Skeletal muscle tissue (tissue), 4 donors: ENCODE measurements around the gene CHRNA4. TPM values are rescaled to one million over a fixed set of nuclear protein-coding genes. Genes with fewer than 3 reads are reported as not detected.

Source experiments
- H3K27ac ChIP-seq: one replicate; pipeline ENCODE4 v1.7.0; 2013; ENCODE audit warnings: mild to moderate bottlenecking, low read depth, low read length, inconsistent platforms
- H3K27me3 ChIP-seq, 3 donors: one replicate each; pipeline ENCODE4 v1.7.0; 2013; ENCODE audit warnings: low read length in 3 of 3; ENCODE audit not compliant: control insufficient read depth in 3 of 3, insufficient read depth in 3 of 3
- H3K36me3 ChIP-seq, 3 donors: one replicate each; pipeline ENCODE4 v1.7.0; 2013; ENCODE audit warnings: low read length in 3 of 3; ENCODE audit not compliant: control insufficient read depth in 3 of 3, insufficient read depth in 3 of 3
- H3K4me1 ChIP-seq, 3 donors: one replicate each; pipeline ENCODE4 v1.7.0; 2013; ENCODE audit warnings: low read length in 3 of 3, mild to moderate bottlenecking in 3 of 3; ENCODE audit not compliant: control insufficient read depth in 3 of 3, insufficient read depth in 3 of 3
- H3K4me3 ChIP-seq, 3 donors: one replicate each; pipeline ENCODE4 v1.7.0; 2013; ENCODE audit warnings: low read length in 3 of 3
- H3K9ac ChIP-seq, 3 donors: one replicate each; pipeline ENCODE4 v1.7.0; 2013; ENCODE audit warnings: low read length in 3 of 3, mild to moderate bottlenecking in 3 of 3, moderate library complexity in 2 of 3, low read depth in 1 of 3
- H3K9me3 ChIP-seq, 3 donors: one replicate each; pipeline ENCODE4 v1.7.0; 2013; ENCODE audit warnings: low read length in 3 of 3; ENCODE audit not compliant: control insufficient read depth in 3 of 3
- total RNA-seq: library from RNA; depleted of rRNA; stranded (reverse); fragments of >200 nt; gene quantifications from one replicate; pipeline ENCODE4 v1.2.3, GENCODE V29; 2014
- donor health status: Osteomylitis.

CHRNA4 gene
- total RNA-seq, 1 donor from 2014 or later = 0.52 TPM

DNA sequence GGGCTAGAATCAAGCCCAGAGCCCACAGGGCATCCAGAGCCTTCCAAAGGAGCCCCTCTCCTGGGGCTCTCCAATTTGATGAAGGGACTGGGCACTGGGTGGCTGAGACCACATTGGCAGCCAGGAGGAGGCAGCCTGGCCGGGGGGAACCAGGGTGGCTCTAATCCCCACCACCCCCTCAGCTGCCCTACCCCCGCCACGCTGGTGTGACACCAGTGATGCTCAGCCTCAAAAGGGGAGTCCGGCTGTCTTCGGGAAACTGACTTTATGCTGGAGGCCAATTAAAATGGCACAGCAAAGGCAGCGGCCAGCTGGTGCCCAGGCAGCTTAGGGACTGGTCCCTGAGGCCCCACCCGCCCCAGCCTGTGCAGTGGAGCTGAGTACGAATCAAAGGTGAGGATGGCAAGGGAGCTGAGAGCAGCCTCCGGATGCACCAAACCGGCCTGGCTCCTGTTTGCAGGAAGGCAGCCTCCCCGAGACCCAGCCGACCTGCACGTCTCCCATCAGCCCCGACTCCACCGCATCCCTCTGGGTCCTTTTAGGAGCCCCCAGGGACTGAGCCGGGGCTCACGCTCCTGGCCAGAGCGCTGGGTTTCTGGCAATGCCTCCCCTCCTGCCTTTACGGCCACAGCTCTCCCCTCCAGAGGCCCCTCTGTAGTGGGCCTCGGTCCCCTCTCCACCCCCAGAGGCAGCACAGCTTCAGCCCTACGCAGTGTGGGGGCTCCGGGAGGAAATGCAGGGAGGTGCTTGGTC lies 28.5 kb downstream of the CHRNA4 start:
- Histone ChIP-seq H3K27ac (no peak overlapping the region), H3K9me3 (no peaks in the 10 kb centered on the region), H3K4me3 (no peak overlapping the region), H3K36me3 (no peaks in the 10 kb centered on the region), H3K4me1 (no peaks in the 10 kb centered on the region), H3K27me3 (peaks cover 59 to 78% (median 66%) of the 10 kb centered on the region in 3 donors), H3K9ac (no peak overlapping the region)

DNA sequence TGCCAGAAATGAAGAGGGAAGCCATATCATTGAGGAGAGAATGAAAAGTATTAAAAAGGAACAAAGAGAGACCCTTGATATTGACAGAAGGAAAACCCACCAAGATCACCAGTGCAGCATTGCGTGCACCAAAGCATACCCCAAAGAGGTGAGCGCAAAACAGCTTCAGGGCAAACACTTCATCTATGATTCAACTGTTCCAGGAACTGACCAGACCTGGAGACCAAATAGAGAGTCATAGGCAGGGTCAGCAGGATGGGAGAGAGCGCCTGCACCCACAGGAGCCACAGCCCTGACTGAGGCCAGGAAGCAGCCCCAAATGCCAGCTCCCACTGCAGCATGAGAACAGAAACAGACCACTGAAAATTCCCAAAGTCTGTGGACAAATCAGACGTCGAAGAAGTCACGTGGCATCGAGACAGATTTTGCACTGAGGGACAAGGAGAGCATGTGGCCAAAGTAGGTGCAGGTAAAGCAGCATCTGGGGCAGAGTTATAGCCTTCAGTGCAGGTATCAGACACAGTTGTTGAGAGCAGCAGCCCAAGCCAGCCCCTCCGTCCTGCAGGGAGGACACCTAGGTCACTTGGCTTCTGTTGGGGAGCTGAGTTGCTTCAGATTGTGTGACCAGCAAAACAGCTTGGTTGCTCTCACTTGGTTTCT lies 29.3 kb downstream of the CHRNA4 start:
- no peak overlapping the region for H3K4me3 ChIP-seq
- no peaks in the 10 kb centered on the region for H3K36me3 ChIP-seq
- H3K27me3 ChIP-seq = peaks cover 57 to 76% (median 61%) of the 10 kb centered on the region in 3 donors
- no peak overlapping the region for H3K27ac ChIP-seq
- H3K4me1 ChIP-seq = no peaks in the 10 kb centered on the region
- H3K9me3 ChIP-seq = no peaks in the 10 kb centered on the region
- no peak overlapping the region for H3K9ac ChIP-seq

GRCh38 chr20:63330940-63331339 lies 30.2 kb downstream of the CHRNA4 start:
- H3K4me3 ChIP-seq = no peak overlapping the region
- H3K9ac ChIP-seq = no peak overlapping the region
- no peaks in the 10 kb centered on the region for H3K9me3 ChIP-seq
- no peaks in the 10 kb centered on the region for H3K4me1 ChIP-seq
- no peaks in the 10 kb centered on the region for H3K36me3 ChIP-seq
- H3K27me3 ChIP-seq = peaks cover 52 to 78% (median 59%) of the 10 kb centered on the region in 3 donors
- H3K27ac ChIP-seq = no peak overlapping the region

GRCh38 chr20:63330084-63330760 lies 30.9 kb downstream of the CHRNA4 start:
- H3K9ac ChIP-seq = no peak overlapping the region
- H3K4me3 ChIP-seq = no peak overlapping the region
- H3K9me3 ChIP-seq = no peaks in the 10 kb centered on the region
- peaks cover 45 to 74% (median 52%) of the 10 kb centered on the region in 3 donors for H3K27me3 ChIP-seq
- H3K27ac ChIP-seq = no peak overlapping the region
- H3K36me3 ChIP-seq = no peaks in the 10 kb centered on the region
- H3K4me1 ChIP-seq = no peaks in the 10 kb centered on the region

DNA sequence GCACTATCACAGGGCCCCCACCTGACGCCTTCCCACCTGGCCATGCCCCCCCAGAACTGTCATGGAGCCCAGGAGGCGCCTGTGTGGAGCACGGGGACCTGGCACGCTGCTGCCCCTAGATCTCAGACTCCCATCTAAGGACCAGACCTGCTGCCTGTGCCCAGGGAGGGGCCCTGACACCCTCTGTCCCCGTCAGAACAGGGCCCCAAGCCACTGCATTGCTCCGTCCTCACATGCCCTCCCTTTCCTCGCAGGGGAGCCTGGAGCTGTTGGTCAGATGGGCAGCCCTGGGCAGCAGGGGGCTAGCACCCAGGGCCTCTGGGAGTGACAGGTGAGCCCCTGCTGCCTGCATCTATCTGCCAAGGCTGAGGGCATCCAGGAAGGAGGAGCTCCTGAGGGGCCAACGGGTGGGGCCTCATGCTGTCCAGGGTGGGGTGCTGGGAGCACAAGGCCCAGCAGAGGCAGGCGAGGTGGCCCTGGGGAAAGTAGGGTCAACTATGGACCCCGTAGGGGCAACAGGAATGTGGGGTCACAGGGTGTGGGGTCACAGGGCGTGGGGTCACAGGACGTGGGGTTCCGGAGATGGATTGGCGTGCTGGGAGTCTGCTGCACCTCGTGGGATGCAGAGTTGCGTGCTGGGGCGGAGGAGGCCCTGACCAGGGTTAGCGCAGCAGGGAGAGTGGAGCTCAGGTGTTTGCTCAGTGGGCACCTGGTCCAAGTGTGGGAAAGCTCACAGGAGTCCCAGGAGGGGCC lies 31.6 kb downstream of the CHRNA4 start:
- no peaks in the 10 kb centered on the region for H3K9me3 ChIP-seq
- no peaks in the 10 kb centered on the region for H3K4me1 ChIP-seq
- H3K27ac ChIP-seq = no peak overlapping the region
- H3K36me3 ChIP-seq = no peaks in the 10 kb centered on the region
- no peak overlapping the region for H3K9ac ChIP-seq
- H3K4me3 ChIP-seq = no peak overlapping the region
- H3K27me3 ChIP-seq = peaks cover 41 to 73% (median 50%) of the 10 kb centered on the region in 3 donors

DNA sequence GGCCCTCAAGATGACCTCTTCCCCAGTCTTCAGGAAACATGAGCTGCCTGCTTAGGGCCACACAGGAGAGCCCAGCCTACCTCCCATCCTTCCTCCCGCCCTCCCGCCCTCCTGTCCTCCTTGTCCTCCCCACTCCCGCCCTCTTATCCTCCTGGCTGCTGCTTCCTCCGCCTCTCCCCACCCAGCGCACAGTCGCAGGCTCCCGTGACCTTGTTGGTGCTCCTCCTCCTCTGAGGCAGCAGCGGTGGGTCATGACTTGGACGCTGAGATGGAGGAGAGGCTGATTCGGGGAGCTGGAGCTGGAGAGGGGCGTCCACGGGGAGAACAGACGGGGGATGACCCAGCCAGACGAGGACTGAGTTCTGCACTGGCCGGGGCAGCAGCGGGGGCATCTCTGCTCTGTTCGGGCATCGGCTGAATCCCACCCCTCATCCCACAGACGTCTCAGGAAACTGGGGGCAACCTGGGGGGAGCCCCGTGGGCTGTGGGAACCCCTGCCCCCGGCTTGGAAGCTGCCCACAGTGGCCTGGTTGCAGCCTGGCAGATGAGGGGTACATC lies 32.4 kb downstream of the CHRNA4 start:
- Histone ChIP-seq H3K9ac (no peak overlapping the region), H3K27me3 (peaks cover 38 to 75% (median 50%) of the 10 kb centered on the region in 3 donors), H3K9me3 (no peaks in the 10 kb centered on the region), H3K36me3 (no peaks in the 10 kb centered on the region), H3K4me3 (no peak overlapping the region), H3K4me1 (no peaks in the 10 kb centered on the region), H3K27ac (no peak overlapping the region)

DNA sequence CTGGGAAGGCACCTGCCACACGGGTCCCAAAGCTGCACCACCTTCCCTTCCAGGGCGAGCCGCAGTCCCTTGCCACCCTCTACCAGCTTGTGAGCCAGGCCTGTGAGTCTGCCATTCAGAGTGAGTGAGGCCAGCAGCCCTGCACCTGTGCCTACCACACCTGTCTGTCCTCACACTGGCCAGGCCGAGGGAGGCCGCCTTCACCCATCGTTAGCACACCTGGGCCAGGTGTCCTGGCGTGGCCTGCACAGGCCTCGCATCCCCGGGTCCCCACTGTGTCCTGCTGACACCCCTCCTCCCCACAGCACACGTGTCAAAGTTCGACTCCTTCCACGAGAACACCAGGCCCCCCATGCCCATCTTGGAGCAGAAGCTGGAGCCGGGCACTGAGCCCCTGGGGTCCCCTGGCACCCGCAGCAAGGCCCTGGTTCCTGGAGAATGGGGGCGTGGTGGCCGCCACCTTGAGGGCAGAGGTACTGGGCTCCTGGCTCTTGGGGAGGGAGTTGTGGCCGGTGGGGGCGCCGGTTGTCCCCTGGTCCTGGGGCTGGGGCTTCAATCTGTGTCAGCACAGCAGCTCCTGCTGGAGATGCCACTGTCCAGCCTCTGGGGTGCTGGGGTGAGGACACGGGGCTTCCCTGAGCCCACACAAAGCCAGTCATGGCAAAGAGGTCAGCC lies 33.0 kb downstream of the CHRNA4 start:
- Histone ChIP-seq H3K36me3 (no peaks in the 10 kb centered on the region), H3K4me1 (no peaks in the 10 kb centered on the region), H3K27ac (no peak overlapping the region), H3K27me3 (peaks cover 38 to 71% (median 48%) of the 10 kb centered on the region in 3 donors), H3K4me3 (no peak overlapping the region), H3K9ac (no peak overlapping the region), H3K9me3 (no peaks in the 10 kb centered on the region)

GRCh38 chr20:63327231-63327745 lies 33.9 kb downstream of the CHRNA4 start:
- H3K9me3 ChIP-seq = no peaks in the 10 kb centered on the region
- H3K4me3 ChIP-seq = no peak overlapping the region
- no peaks in the 10 kb centered on the region for H3K4me1 ChIP-seq
- H3K27ac ChIP-seq = no peak overlapping the region
- H3K36me3 ChIP-seq = no peaks in the 10 kb centered on the region
- H3K27me3 ChIP-seq = peaks cover 42 to 74% (median 47%) of the 10 kb centered on the region in 3 donors
- H3K9ac ChIP-seq = no peak overlapping the region
